ENCODE data around the gene SLC25A21.
"Not testable (repeated sequence)": the region's sequence is repeated elsewhere in the genome, so short reads cannot be mapped to it uniquely, and the experiment has no call there.

The SLC25A21 gene

DNA sequence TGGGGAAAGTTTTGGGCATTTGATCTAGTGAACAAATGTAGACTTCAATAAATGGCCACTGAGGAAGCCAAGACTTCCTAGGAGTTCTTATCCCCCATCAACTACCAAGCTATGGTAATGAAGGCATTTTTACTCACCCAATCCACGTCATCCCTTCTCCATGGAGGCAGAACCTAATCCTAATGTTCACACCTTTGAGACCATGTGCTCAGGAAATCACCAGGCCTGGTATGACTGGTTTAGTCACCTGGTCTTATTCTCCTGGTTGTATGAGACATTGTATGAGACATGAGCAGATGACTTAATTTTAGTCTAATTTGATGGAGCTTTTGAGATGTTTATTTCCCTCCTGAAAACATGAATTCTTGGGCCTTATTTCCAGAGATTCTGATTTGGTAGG lies 422.2 kb downstream of the SLC25A21 start:
- no peak for DNase-seq

DNA sequence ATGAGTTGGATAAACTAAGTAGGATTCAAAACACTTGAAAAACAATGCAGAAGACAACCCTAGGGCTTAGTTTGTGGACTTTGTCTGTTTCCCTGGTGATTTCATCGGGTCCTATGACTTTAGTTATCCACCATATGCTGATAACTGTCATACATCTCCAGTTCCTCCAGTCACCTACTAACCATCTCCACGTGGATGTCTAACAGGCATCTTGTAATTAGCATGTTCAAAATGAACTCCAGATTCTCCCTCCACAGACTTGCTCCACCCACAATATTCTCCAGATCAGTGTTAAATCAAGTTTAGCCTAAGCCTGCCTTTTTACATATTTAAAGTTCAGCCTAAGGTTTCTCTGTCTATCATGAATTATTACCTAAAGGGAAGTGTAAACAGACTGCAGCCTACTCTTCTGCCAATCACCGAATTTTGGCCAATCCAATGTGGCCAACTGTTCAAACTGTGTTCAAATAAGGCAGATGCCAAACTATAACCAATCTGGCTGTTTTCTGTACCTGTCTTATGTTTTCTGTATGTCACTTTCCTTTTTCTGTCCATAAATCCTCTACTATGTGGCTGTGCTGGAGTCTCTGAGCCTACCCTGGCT lies 423.7 kb downstream of the SLC25A21 start:
- no peak for DNase-seq

DNA sequence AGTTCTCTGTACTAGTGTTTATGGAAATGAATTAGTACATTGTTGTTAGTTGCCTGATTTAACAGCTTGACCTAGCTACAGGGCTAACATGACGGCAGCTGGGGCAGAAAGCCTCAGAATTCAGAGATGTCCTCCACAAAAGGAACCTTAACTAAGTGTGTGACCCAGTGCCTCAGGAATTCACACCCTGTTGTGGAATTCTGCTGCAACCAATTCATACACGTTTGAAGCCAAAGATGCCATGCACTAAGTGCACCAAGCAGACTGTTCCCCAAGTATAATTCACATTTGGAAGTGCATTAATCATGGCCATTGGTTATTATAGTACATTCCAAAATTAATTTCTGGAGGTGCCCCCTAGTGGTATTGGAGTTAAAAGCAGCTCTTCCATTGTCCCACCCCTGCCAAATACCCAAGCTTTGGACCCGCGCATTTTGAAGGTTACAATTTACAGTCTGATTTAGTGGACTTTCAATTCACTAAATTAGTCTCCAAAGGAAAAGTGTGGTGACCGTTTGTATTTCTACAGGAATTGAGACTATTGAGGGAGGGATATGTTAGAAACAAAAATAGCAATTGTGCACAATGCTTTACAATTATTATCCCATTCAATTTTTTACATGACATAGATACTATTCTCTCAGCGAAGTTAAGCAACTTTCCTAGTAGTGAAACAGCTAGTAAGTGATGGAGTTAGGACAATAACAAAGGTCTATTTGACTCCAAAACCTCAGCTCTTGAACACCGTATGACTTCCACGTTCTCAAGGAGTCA lies 424.8 kb downstream of the SLC25A21 start:
- DNase-seq, result no peak

- no peak for DNase-seq
Observed at GRCh38 chr14:36746872-36747271, 425.5 kb downstream of the SLC25A21 start.

DNA sequence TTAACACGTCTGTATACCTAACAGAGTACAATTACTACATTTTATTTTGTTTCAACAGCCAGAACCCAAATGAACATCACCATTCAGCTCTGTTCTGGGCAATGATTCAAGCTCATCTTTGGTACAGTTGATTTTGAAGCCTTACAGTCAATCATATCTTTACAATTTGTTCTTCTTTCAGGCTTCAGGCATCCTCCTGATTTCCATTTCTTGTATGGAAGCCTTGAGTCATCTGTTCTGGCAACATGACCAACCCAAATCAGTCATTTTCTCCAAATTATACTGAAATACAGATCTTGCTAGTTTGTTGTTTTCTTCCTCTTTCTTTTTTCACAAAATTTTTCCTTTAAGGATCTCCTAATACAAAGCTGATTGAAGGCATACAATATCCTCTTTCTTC lies 430.5 kb downstream of the SLC25A21 start:
- no peak for DNase-seq

GRCh38 chr14:36738269-36738668 lies 434.1 kb downstream of the SLC25A21 start:
- no peak for DNase-seq

DNA sequence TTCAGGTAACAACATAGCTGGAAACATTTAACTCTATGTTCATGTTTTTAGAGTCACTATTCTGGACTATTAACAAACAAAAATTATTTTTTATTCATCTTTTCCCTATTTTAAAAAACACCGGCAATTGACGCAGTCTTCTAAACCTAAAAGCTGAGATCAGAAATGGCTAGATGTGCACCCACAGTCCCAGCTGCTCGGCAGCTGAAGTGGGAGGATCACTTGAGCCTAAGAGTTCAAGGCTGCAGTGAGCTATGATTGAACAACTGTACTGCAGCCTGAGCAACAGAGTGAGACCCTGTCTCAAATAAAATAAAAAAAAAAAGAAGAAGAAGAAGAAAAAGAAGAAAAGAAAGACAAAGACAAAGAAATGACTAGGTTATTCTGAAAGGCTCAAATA lies 446.3 kb downstream of the SLC25A21 start:
- DNase-seq, result no peak

DNA sequence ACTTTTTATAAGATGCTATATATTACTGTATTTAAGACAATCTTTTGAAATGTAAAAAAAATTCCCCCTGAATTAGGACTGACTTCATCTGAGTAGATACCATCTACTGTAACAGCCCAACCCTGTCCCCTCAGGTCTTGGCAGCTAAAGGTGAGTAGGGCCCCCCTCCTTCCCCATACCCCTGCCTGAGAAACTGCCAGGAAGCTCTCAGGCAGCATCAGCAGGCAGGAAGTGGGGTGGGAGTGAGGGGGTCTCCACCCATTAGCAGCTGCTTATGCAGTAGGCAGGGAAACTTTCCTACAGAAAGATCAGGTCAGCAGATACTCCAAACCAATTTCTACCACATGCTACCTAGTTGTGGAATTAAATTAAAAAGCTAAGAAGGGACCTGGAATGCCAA lies 448.2 kb downstream of the SLC25A21 start:
- DNase-seq, result no peak

DNA sequence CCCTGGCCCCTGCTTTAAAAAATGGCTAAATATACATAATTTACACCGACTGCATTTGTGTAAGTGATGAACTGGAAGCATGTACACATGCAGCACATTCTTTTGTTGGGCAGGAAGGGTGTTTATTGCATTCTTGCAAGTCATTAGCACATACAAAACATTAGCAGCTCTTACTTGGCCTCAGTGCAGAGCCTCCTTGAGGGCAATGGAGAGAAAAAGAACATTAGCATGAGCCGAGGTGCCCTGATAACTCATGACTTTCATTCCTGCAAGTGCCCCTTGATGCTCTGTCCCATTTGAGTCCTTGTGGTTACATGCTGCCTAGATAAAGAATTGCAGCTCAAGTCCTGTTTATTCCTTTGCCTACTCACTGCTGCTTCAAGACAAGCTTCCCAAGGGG lies 448.9 kb downstream of the SLC25A21 start:
- no peak for DNase-seq

GRCh38 chr14:36721877-36722276 lies 450.5 kb downstream of the SLC25A21 start:
- DNase-seq, result no peak

DNA sequence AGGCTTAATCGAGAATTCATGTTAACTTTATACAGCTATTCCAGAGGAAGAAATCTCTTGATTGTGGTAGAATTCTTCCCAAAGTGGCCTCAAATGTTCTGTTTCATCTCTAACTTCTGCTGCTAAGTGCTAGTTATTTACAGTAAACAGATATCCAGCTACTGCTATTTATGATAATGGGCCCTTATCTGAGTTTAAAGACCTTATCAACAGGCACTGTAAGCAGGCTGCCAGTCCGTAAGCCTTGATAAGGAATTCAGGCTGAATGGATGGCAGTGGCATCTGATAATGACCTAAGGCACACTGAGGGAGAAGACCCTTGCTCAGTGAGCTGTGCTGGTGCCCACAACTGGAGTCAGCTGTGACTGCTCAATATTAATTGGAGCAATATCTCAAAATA lies 451.7 kb downstream of the SLC25A21 start:
- no peak for DNase-seq

- no peak for DNase-seq
Observed at GRCh38 chr14:36719823-36720222, 452.6 kb downstream of the SLC25A21 start.

DNA sequence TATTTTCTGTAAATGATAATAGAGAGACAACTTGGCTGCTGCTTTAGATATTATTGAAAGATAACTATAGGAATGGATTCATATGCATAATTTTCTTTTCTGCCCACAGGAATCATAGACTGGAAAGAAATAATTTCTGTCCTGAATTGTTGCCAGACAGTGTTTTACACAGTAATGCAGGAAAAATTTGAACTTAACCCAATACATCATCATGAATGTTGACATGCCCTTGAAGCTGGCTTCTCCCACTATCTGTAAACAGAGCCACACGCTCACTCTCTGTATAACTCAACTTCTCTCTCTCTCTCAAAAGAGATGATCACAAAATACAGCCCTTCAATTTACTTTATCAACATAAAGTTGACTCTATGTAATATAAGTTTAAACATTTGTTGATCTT lies 454.2 kb downstream of the SLC25A21 start:
- no peak for DNase-seq

DNA sequence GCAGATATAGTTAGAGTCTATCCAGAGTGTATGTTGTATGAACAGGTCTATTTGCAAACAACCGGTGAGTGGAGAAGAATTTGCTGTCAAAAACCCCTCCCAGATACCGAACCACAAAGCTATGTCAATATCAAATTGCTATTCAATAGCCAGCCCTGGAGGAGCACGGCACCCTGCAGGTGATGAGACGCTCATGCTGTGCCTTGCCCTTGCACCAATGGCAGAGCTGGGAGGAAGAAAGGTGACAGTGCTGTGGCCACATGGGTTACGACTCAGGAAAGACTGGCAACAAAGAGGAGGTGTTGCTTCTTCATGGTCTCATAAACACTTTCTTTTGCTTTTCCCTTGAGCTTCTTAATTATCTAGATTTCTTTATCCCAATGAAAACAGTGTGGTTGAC lies 455.0 kb downstream of the SLC25A21 start:
- DNase-seq, result no peak

DNA sequence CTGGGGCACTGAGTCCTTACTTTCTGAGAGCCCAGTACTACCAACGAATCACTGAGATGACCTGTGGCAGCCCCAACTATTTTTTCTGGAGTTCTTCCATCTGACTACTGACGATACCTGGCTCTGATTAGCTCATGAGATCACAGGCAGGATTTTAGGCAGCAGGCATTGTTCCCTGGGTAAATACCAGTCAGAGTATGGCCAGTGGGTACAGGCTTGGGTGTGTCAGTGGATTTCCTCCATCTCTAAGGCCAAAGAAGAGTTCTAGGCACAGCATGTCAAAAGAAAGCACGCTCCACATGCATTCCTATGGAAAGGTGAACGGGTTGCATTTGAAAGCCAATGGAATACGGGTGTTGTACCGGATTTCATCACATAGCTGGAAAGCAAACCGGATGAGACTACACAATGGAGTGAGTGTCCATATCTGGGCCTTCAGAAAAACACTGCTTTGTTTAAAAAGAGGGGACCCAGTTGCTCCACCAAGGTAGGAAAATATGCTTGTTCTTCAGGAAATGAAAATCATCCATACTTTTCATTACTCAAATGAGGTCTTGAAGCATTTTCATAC lies 455.7 kb downstream of the SLC25A21 start:
- no peak for DNase-seq

GRCh38 chr14:36713960-36714703 lies 458.3 kb downstream of the SLC25A21 start:
- DNase-seq, result no peak

- DNase-seq, result no peak
Observed at GRCh38 chr14:36707570-36707969, 464.8 kb downstream of the SLC25A21 start.

GRCh38 chr14:36702474-36702873 lies 469.9 kb downstream of the SLC25A21 start:
- no peak for DNase-seq

- DNase-seq, result no peak
Observed at GRCh38 chr14:36701132-36701531, 471.3 kb downstream of the SLC25A21 start.

DNA sequence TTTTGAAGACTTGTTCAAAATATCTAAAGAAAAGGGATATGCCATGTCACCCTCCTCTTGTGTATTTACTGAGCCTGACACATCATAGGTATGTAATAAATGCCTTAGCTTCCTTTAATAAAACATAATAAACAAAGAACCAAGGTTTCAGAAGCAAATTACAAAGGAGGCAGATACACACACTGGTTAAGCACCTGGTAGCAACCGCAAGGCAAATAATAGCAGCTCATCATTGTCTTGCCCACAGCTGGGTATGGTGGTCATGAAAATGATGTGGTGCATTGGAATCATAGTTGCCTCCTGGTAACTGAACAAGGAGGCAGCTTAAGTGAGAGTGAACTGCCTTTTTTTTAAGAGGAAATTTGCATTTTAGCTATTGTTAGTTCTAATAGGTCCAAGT lies 471.8 kb downstream of the SLC25A21 start:
- no peak for DNase-seq

GRCh38 chr14:36699420-36699819 lies 473.0 kb downstream of the SLC25A21 start:
- not testable (repeated sequence) for DNase-seq

DNA sequence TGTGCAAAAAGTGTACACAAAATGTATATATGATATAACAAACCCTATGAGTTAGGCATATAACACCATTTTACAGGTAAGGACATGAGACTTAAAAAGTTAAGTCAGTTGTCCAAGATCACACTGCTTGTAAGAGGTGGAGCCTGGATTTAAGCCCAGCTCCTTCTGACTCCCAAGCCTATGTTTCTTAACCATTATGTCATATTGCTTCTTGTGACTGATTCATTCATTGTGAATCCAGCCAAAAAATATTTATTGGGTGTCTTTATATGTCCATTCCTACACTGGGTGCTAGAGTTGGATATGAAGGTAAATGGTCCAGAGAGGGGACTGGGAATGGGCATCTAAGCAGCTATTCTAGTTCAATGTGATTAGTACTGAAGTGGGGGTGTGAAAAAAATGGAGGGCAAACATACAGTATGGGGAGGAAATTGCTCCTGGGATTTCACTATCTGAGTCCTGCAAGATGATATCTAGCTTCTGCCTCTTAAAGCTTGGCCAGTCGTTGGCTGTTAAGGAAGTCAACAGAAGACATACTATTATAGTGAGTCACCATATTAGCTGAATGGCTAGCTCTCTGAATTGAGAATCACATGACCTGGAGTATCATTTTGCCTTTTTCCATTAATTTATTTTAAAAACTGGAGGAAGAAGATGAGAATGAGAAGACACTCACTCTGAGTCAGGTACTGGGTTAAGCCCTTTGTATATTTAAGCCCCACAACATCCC lies 481.9 kb downstream of the SLC25A21 start:
- DNase-seq, result no peak

DNA sequence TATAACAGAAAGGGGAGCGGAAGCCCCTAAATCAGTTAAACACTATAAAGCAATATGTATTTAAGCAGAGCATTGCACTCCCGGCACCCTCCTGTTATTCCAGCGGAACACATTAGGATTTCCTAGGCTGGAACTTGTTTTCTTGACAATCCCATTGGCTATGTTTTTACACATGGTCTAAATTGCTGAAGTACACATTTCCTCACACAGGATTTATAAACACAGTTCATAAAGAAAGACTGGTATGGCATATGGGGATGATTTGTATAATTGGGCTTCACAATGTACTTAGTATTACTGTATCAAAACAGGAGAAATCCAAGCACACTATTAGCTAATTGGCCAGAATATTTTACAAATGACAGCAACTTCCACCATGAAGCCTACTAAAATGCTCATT lies 487.5 kb downstream of the SLC25A21 start:
- no peak for DNase-seq
